Measurements from ENCODE around the gene ERCC6L2.

Gene ERCC6L2

GRCh38 chr9:95923794-95924193 is 48.3 kb downstream of the ERCC6L2 start:
- ChIA-PET POLR2A (no interaction called here), CTCF (interaction anchor here (0.5 kb wide), 1 partner anchor 896 kb away, joined by 3 read pairs; no protein-coding TSS in a partner anchor)
- H3K4me3 ChIP-seq (ENCODE audit: low read depth, low read length), result no peak overlapping the region
- TF ChIP-seq, protein P1, sequence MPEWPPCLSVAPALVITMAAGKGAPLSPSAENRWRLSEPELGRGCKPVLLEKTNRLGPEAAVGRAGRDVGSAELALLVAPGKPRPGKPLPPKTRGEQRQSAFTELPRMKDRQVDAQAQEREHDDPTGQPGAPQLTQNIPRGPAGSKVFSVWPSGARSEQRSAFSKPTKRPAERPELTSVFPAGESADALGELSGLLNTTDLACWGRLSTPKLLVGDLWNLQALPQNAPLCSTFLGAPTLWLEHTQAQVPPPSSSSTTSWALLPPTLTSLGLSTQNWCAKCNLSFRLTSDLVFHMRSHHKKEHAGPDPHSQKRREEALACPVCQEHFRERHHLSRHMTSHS (tag by site-specific recombination; IDR thresholded peaks at IDR 0.05), result no peak
- TF ChIP-seq GLI4 (tag by site-specific recombination; IDR thresholded peaks at IDR 0.05) (no peak), ZNF174 (tag by site-specific recombination; IDR thresholded peaks at IDR 0.05) (no peak), ZNF324 (tag by site-specific recombination; IDR thresholded peaks at IDR 0.05) (no peak), ZNF777 (tag by site-specific recombination; IDR thresholded peaks at IDR 0.05; ENCODE audit: borderline replicate concordance) (no peak), ZBTB1 (tag by site-specific recombination; IDR thresholded peaks at IDR 0.05) (no peak), ZNF394 (tag by site-specific recombination; IDR thresholded peaks at IDR 0.05; ENCODE audit: borderline replicate concordance) (no peak), ZNF747 (tag by site-specific recombination; IDR thresholded peaks at IDR 0.05) (no peak), ZNF398 (tag by site-specific recombination; IDR thresholded peaks at IDR 0.05) (no peak), ZNF10 (tag by site-specific recombination; IDR thresholded peaks at IDR 0.05) (no peak), EGR2 (tag by site-specific recombination; IDR thresholded peaks at IDR 0.05; ENCODE audit: low read depth) (no peak), ZNF404 (tag by site-specific recombination; IDR thresholded peaks at IDR 0.05) (no peak), PBX3 (CRISPR knock-in tag; IDR thresholded peaks at IDR 0.05) (no peak), GLIS1 (tag by site-specific recombination; IDR thresholded peaks at IDR 0.05) (no peak), ZNF768 (tag by site-specific recombination; IDR thresholded peaks at IDR 0.05) (no peak), KLF16 (tag by site-specific recombination; IDR thresholded peaks at IDR 0.05) (no peak), ZNF624 (tag by site-specific recombination; IDR thresholded peaks at IDR 0.05) (no peak)
- TF ChIP-seq, protein P2, sequence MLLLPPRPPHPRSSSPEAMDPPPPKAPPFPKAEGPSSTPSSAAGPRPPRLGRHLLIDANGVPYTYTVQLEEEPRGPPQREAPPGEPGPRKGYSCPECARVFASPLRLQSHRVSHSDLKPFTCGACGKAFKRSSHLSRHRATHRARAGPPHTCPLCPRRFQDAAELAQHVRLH (tag by site-specific recombination; IDR thresholded peaks at IDR 0.05), result no peak
- TF ChIP-seq, protein P3, sequence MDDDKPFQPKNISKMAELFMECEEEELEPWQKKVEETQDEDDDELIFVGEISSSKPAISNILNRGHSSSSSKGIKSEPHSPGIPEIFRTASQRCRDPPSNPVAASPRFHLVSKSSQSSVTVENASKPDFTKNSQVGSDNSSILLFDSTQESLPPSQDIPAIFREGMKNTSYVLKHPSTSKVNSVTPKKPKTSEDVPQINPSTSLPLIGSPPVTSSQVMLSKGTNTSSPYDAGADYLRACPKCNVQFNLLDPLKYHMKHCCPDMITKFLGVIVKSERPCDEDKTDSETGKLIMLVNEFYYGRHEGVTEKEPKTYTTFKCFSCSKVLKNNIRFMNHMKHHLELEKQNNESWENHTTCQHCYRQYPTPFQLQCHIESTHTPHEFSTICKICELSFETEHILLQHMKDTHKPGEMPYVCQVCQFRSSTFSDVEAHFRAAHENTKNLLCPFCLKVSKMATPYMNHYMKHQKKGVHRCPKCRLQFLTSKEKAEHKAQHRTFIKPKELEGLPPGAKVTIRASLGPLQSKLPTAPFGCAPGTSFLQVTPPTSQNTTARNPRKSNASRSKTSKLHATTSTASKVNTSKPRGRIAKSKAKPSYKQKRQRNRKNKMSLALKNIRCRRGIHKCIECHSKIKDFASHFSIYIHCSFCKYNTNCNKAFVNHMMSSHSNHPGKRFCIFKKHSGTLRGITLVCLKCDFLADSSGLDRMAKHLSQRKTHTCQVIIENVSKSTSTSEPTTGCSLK (tag by site-specific recombination; IDR thresholded peaks at IDR 0.05), result no peak
- TF ChIP-seq, protein P4, sequence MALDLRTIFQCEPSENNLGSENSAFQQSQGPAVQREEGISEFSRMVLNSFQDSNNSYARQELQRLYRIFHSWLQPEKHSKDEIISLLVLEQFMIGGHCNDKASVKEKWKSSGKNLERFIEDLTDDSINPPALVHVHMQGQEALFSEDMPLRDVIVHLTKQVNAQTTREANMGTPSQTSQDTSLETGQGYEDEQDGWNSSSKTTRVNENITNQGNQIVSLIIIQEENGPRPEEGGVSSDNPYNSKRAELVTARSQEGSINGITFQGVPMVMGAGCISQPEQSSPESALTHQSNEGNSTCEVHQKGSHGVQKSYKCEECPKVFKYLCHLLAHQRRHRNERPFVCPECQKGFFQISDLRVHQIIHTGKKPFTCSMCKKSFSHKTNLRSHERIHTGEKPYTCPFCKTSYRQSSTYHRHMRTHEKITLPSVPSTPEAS (tag by site-specific recombination; IDR thresholded peaks at IDR 0.05), result no peak
- H3K27ac ChIP-seq (ENCODE audit: extremely low read depth, low read depth, low read length), result no peak overlapping the region
- H3K4me1 ChIP-seq (ENCODE audit: control insufficient read depth, insufficient read depth, low read length), result no peaks in the 10 kb centered on the region
- no peaks in the 10 kb centered on the region for H3K9me3 ChIP-seq (ENCODE audit: control insufficient read depth, insufficient read depth, low read depth, low read length)
- H3K36me3 ChIP-seq (ENCODE audit: control insufficient read depth in 2 of 2, insufficient read depth in 1 of 2, low read length in 2 of 2), result peaks cover 5 to 54% of the 10 kb centered on the region in 2 experiments

Data from HEK293 (cell line).